ENCODE data around the gene NR1I3.

DNA sequence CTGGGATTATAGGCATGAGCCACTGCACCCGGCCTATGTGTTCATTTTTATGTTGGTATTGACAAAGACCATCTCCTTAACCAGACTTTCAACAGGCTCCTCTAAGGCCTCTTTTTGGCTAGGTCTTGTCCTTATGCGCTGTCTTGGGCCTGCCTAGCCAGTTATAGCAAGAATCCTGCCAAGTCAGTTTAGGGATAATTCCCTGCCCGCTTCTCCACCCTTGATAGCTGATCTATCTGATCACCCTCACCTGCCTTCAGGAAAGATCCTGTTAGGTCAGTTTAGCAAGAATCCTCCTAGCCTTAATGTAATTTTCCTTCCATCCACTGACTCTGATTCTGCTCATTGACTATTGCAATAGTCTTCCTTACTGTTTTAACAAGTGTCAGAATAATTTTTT is 58.3 kb downstream of the NR1I3 start:
- TF ChIP-seq, protein P1, sequence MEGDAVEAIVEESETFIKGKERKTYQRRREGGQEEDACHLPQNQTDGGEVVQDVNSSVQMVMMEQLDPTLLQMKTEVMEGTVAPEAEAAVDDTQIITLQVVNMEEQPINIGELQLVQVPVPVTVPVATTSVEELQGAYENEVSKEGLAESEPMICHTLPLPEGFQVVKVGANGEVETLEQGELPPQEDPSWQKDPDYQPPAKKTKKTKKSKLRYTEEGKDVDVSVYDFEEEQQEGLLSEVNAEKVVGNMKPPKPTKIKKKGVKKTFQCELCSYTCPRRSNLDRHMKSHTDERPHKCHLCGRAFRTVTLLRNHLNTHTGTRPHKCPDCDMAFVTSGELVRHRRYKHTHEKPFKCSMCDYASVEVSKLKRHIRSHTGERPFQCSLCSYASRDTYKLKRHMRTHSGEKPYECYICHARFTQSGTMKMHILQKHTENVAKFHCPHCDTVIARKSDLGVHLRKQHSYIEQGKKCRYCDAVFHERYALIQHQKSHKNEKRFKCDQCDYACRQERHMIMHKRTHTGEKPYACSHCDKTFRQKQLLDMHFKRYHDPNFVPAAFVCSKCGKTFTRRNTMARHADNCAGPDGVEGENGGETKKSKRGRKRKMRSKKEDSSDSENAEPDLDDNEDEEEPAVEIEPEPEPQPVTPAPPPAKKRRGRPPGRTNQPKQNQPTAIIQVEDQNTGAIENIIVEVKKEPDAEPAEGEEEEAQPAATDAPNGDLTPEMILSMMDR (IDR thresholded peaks at IDR 0.05) = no peak
- no peak for TF ChIP-seq POLR2A (IDR thresholded peaks at IDR 0.05)
